Ascending aorta (tissue), 2 donors: ENCODE results near the gene TBC1D19. TPM values are rescaled to one million over a fixed set of nuclear protein-coding genes. Genes with fewer than 3 reads are reported as not detected.

Experiments used
- DNase-seq, 2 donors: peaks; one replicate each; pipeline ENCODE4 v3.0.0-alpha.2; 2019; ENCODE audit warnings: low spot score in 2 of 2
- H3K27ac ChIP-seq, 2 donors: fragments of 200-600 bp; sonication (generic); one replicate each; pipeline ENCODE4 v1.5.1; 2016 to 2017; ENCODE audit warnings: mild to moderate bottlenecking in 1 of 2
- H3K27me3 ChIP-seq: fragments of 200-600 bp; sonication (generic); one replicate; pipeline ENCODE4 v1.5.1; 2017
- H3K36me3 ChIP-seq, 2 donors: fragments of 200-600 bp; sonication (generic); one replicate each; pipeline ENCODE4 v1.5.1; 2016
- H3K4me1 ChIP-seq, 2 donors: fragments of 200-600 bp; sonication (generic); one replicate each; pipeline ENCODE4 v1.5.1; 2016 to 2017; ENCODE audit warnings: mild to moderate bottlenecking in 1 of 2
- H3K4me3 ChIP-seq, 2 donors: fragments of 200-600 bp; sonication (generic); one replicate each; pipeline ENCODE4 v1.5.1; 2016 to 2017; ENCODE audit warnings: mild to moderate bottlenecking in 1 of 2
- H3K9me3 ChIP-seq, 2 donors: fragments of 200-600 bp; sonication (generic); one replicate each; pipeline ENCODE4 v1.5.1; 2016
- intact Hi-C: fragments of 100-400 bp; cut with DNase I; formaldehyde crosslinking; loops from one replicate; pipeline ENCODE4 v1.15.1; 2023
- total RNA-seq: library from RNA; depleted of rRNA; stranded (reverse); fragments of >200 nt; gene quantifications from one replicate; pipeline ENCODE4 v1.1.0, GENCODE V29; 2016
- TF ChIP-seq, protein P1 (sequence below), 3 experiments: fragments of 200-600 bp in 2 of 3; fragments of 450-650 bp in 1 of 3; sonication (generic) in 2 of 3; IDR thresholded peaks; one replicate each; pipeline ENCODE4 v1.5.1; 2016 to 2019; ENCODE audit warnings: antibody characterized with exemption in 3 of 3, mild to moderate bottlenecking in 1 of 3, moderate library complexity in 1 of 3

The TBC1D19 gene
- total RNA-seq, 1 donor from 2014 or later, result 18.1 TPM

GRCh38 chr4:26792639-26793038 lies 208.8 kb downstream of the TBC1D19 start:
- Histone ChIP-seq H3K4me3 (no peak overlapping the region), H3K9me3 (no peaks in the 10 kb centered on the region), H3K27ac (no peak overlapping the region), H3K27me3 (no peaks in the 10 kb centered on the region), H3K4me1 (peaks cover 0 to 4% of the 10 kb centered on the region in 2 donors), H3K36me3 (no peaks in the 10 kb centered on the region)
- intact Hi-C loops, result no loop called here
- TF ChIP-seq, protein P1, sequence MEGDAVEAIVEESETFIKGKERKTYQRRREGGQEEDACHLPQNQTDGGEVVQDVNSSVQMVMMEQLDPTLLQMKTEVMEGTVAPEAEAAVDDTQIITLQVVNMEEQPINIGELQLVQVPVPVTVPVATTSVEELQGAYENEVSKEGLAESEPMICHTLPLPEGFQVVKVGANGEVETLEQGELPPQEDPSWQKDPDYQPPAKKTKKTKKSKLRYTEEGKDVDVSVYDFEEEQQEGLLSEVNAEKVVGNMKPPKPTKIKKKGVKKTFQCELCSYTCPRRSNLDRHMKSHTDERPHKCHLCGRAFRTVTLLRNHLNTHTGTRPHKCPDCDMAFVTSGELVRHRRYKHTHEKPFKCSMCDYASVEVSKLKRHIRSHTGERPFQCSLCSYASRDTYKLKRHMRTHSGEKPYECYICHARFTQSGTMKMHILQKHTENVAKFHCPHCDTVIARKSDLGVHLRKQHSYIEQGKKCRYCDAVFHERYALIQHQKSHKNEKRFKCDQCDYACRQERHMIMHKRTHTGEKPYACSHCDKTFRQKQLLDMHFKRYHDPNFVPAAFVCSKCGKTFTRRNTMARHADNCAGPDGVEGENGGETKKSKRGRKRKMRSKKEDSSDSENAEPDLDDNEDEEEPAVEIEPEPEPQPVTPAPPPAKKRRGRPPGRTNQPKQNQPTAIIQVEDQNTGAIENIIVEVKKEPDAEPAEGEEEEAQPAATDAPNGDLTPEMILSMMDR (IDR thresholded peaks at IDR 0.05), result no peak
- DNase-seq, result no peak

DNA sequence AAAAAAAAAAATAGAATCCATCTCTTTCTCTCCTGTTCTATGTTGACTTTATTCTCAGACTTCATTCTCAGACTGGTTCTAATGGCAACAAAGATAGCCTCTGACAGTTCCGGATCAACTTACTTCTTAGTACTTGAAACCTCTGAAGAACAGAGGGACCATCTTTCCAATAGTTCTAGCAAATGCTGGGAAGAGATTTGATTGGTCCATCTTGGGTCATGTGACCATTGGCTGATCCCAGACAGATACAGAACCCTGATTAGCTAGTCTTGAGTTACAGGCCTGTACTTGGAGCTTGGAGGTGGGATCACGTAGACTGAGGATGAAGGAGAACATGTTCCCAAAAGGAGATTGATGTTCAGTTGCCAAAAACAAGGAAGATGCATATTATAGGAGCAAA lies 209.9 kb downstream of the TBC1D19 start:
- no peaks in the 10 kb centered on the region for H3K36me3 ChIP-seq
- no peaks in the 10 kb centered on the region for H3K9me3 ChIP-seq
- no peaks in the 10 kb centered on the region for H3K4me1 ChIP-seq
- H3K27me3 ChIP-seq, result no peaks in the 10 kb centered on the region
- intact Hi-C loops, result no loop called here
- H3K4me3 ChIP-seq, result no peak overlapping the region
- no peak for DNase-seq
- no peak overlapping the region for H3K27ac ChIP-seq
- TF ChIP-seq, protein P1 (IDR thresholded peaks at IDR 0.05), result no peak

GRCh38 chr4:26796081-26796480 lies 212.2 kb downstream of the TBC1D19 start:
- no peaks in the 10 kb centered on the region for H3K27me3 ChIP-seq
- no peak overlapping the region for H3K4me3 ChIP-seq
- TF ChIP-seq, protein P1 (IDR thresholded peaks at IDR 0.05), result no peak
- no peak for DNase-seq
- H3K9me3 ChIP-seq, result no peaks in the 10 kb centered on the region
- H3K36me3 ChIP-seq, result no peaks in the 10 kb centered on the region
- H3K27ac ChIP-seq, result no peak overlapping the region
- intact Hi-C loops, result no loop called here
- no peaks in the 10 kb centered on the region for H3K4me1 ChIP-seq

- TF ChIP-seq, protein P1 (IDR thresholded peaks at IDR 0.05), result no peak
- no peaks in the 10 kb centered on the region for H3K27me3 ChIP-seq
- H3K4me1 ChIP-seq, result no peaks in the 10 kb centered on the region
- DNase-seq, result no peak
- intact Hi-C loops, result no loop called here
- H3K4me3 ChIP-seq, result no peak overlapping the region
- H3K27ac ChIP-seq, result no peak overlapping the region
- no peaks in the 10 kb centered on the region for H3K9me3 ChIP-seq
- H3K36me3 ChIP-seq, result no peaks in the 10 kb centered on the region
These were observed 218.9 kb downstream of the TBC1D19 start for GRCh38 chr4:26802790-26803189.

GRCh38 chr4:26803211-26803861 lies 219.5 kb downstream of the TBC1D19 start:
- H3K27me3 ChIP-seq, result no peaks in the 10 kb centered on the region
- intact Hi-C loops, result no loop called here
- H3K36me3 ChIP-seq, result no peaks in the 10 kb centered on the region
- H3K9me3 ChIP-seq, result no peaks in the 10 kb centered on the region
- no peak overlapping the region for H3K4me3 ChIP-seq
- TF ChIP-seq, protein P1 (IDR thresholded peaks at IDR 0.05), result no peak
- no peak overlapping the region for H3K27ac ChIP-seq
- H3K4me1 ChIP-seq, result no peaks in the 10 kb centered on the region
- no peak for DNase-seq

GRCh38 chr4:26804451-26804850 lies 220.6 kb downstream of the TBC1D19 start:
- DNase-seq, result no peak
- TF ChIP-seq, protein P1 (IDR thresholded peaks at IDR 0.05), result no peak
- Histone ChIP-seq H3K27ac (no peak overlapping the region), H3K4me3 (no peak overlapping the region), H3K4me1 (no peaks in the 10 kb centered on the region), H3K9me3 (no peaks in the 10 kb centered on the region), H3K27me3 (no peaks in the 10 kb centered on the region), H3K36me3 (no peaks in the 10 kb centered on the region)
- intact Hi-C loops, result no loop called here
